ENCODE data around the gene NIPA2. TPM values are rescaled to one million over a fixed set of nuclear protein-coding genes. Genes with fewer than 3 reads are reported as not detected.

NIPA2 gene
- total and polyA plus RNA-seq, 2 of the 8 experiments (the other 6 are each of a cell fraction or from before 2014, with no cell fraction given) = 38.5 to 81.7 TPM

GRCh38 chr15:22884344-22884743, 45.9 kb downstream of the NIPA2 start (continued):
- TF ChIP-seq SIX5 (IDR thresholded peaks at IDR 0.05; ENCODE audit: low read depth, low read length) (no peak), TAF7 (optimal IDR thresholded peaks at IDR 0.05; ENCODE audit: borderline replicate concordance, low read depth, low read length) (no peak), BACH1 (IDR thresholded peaks at IDR 0.05; ENCODE audit: low read length) (no peak), CBX8 (IDR thresholded peaks at IDR 0.05; ENCODE audit: borderline replicate concordance, low read depth, low read length) (no peak)

Data from H1 (cell line).